Upper lobe of left lung (tissue), 4 donors: Measurements from ENCODE around the gene DPF3.

ENCODE experiments used
- CTCF ChIP-seq, 6 experiments: fragments of 450-650 bp in 4 of 6; fragments of 200-600 bp in 2 of 6; sonication (generic) in 2 of 6; IDR thresholded peaks; one replicate each; pipeline ENCODE4 v1.5.1; 2016 to 2019; ENCODE audit warnings: antibody characterized with exemption in 6 of 6
- POLR2A ChIP-seq, 4 donors: fragments of 450-650 bp; IDR thresholded peaks; one replicate each; pipeline ENCODE4 v1.5.1; 2016 to 2017; ENCODE audit warnings: antibody characterized with exemption in 4 of 4, mild to moderate bottlenecking in 2 of 4

GRCh38 chr14:72801836-72802587, 91.9 kb downstream of the DPF3 start:
- no peak for TF ChIP-seq CTCF (IDR thresholded peaks at IDR 0.05)
- TF ChIP-seq POLR2A (IDR thresholded peaks at IDR 0.05), result no peak
